IPS-18a (cell line): Measurements from ENCODE around the gene ATP6V0A1.

Experiments used
- H3K27ac ChIP-seq: one replicate; pipeline ENCODE4 v1.5.1; 2013; ENCODE audit warnings: low read length
- H3K27me3 ChIP-seq: one replicate; pipeline ENCODE4 v1.6.1; 2013; ENCODE audit warnings: mild to moderate bottlenecking, low read length; ENCODE audit not compliant: control insufficient read depth, insufficient read depth
- H3K36me3 ChIP-seq: one replicate; pipeline ENCODE4 v1.6.1; 2013; ENCODE audit warnings: low read depth, low read length; ENCODE audit not compliant: control insufficient read depth
- H3K4me1 ChIP-seq: one replicate; pipeline ENCODE4 v1.6.1; 2013; ENCODE audit warnings: low read depth, low read length; ENCODE audit not compliant: control insufficient read depth
- H3K4me3 ChIP-seq: one replicate; pipeline ENCODE4 v1.5.1; 2013; ENCODE audit warnings: low read length
- H3K9ac ChIP-seq: one replicate; pipeline ENCODE4 v1.6.1; 2013; ENCODE audit warnings: mild to moderate bottlenecking, low read length, moderate library complexity
- H3K9me3 ChIP-seq: one replicate; pipeline ENCODE4 v1.6.1; 2013; ENCODE audit warnings: low read depth, low read length; ENCODE audit not compliant: control insufficient read depth

The ATP6V0A1 gene

GRCh38 chr17:42422412-42422957 is 36.2 kb upstream of the ATP6V0A1 start:
- Histone ChIP-seq H3K27me3 (peaks cover 46% of the 10 kb centered on the region), H3K36me3 (no peaks in the 10 kb centered on the region), H3K4me1 (peaks cover 5% of the 10 kb centered on the region), H3K9ac (peak overlapping the region; percentile 42), H3K27ac (no peak overlapping the region), H3K4me3 (peak overlapping the region; percentile 78), H3K9me3 (no peaks in the 10 kb centered on the region)

GRCh38 chr17:42422958-42423712 is 35.5 kb upstream of the ATP6V0A1 start, which contains the start of gene CAVIN1:
Gene CAVIN1 (minus strand): TSS chr17:42423256. CDS start chr17:42423097, 159 bp downstream.
- H3K4me1 ChIP-seq: peaks cover 5% of the 10 kb centered on the region
- H3K9ac ChIP-seq: peak within 1 kb of the TSS; percentile 51
- no peaks in the 10 kb centered on the region for H3K36me3 ChIP-seq
- H3K9me3 ChIP-seq: no peaks in the 10 kb centered on the region
- no peak within 1 kb of the TSS for H3K27ac ChIP-seq
- peaks cover 46% of the 10 kb centered on the region for H3K27me3 ChIP-seq
- H3K4me3 ChIP-seq: peak within 1 kb of the TSS; percentile 78

- Histone ChIP-seq H3K27ac (no peak overlapping the region), H3K9ac (peak overlapping the region; percentile 51), H3K4me3 (peak overlapping the region; percentile 78)
Observed at GRCh38 chr17:42423766-42424165, 34.9 kb upstream of the ATP6V0A1 start.

GRCh38 chr17:42424991-42425610 is 33.6 kb upstream of the ATP6V0A1 start:
- H3K9me3 ChIP-seq: no peaks in the 10 kb centered on the region
- H3K27me3 ChIP-seq: peaks cover 45% of the 10 kb centered on the region
- no peak overlapping the region for H3K9ac ChIP-seq
- H3K27ac ChIP-seq: no peak overlapping the region
- no peaks in the 10 kb centered on the region for H3K36me3 ChIP-seq
- peaks cover 8% of the 10 kb centered on the region for H3K4me1 ChIP-seq
- H3K4me3 ChIP-seq: no peak overlapping the region

More at GRCh38 chr17:42423766-42424165, 34.9 kb upstream of the ATP6V0A1 start:
- H3K36me3 ChIP-seq: no peaks in the 10 kb centered on the region
- peaks cover 8% of the 10 kb centered on the region for H3K4me1 ChIP-seq
- peaks cover 46% of the 10 kb centered on the region for H3K27me3 ChIP-seq
- no peaks in the 10 kb centered on the region for H3K9me3 ChIP-seq

GRCh38 chr17:42428141-42428944 is 30.3 kb upstream of the ATP6V0A1 start:
- peaks cover 3% of the 10 kb centered on the region for H3K4me1 ChIP-seq

GRCh38 chr17:42429726-42430447 is 28.8 kb upstream of the ATP6V0A1 start:
- Histone ChIP-seq H3K36me3 (no peaks in the 10 kb centered on the region), H3K27ac (no peak overlapping the region), H3K27me3 (no peaks in the 10 kb centered on the region), H3K4me1 (peaks cover 3% of the 10 kb centered on the region), H3K9ac (no peak overlapping the region), H3K9me3 (no peaks in the 10 kb centered on the region), H3K4me3 (no peak overlapping the region)

More at GRCh38 chr17:42428141-42428944, 30.3 kb upstream of the ATP6V0A1 start:
- no peak overlapping the region for H3K4me3 ChIP-seq
- H3K36me3 ChIP-seq: no peaks in the 10 kb centered on the region
- peaks cover 14% of the 10 kb centered on the region for H3K27me3 ChIP-seq
- no peak overlapping the region for H3K27ac ChIP-seq
- no peak overlapping the region for H3K9ac ChIP-seq
- no peaks in the 10 kb centered on the region for H3K9me3 ChIP-seq

GRCh38 chr17:42431758-42432161 is 26.9 kb upstream of the ATP6V0A1 start:
- H3K9me3 ChIP-seq: no peaks in the 10 kb centered on the region
- no peak overlapping the region for H3K4me3 ChIP-seq
- H3K4me1 ChIP-seq: peaks cover 3% of the 10 kb centered on the region
- no peaks in the 10 kb centered on the region for H3K27me3 ChIP-seq
- H3K27ac ChIP-seq: no peak overlapping the region
- H3K36me3 ChIP-seq: no peaks in the 10 kb centered on the region
- no peak overlapping the region for H3K9ac ChIP-seq

- H3K9me3 ChIP-seq: no peaks in the 10 kb centered on the region
- H3K36me3 ChIP-seq: no peaks in the 10 kb centered on the region
- no peaks in the 10 kb centered on the region for H3K4me1 ChIP-seq
- H3K27ac ChIP-seq: no peak overlapping the region
- H3K27me3 ChIP-seq: no peaks in the 10 kb centered on the region
- H3K9ac ChIP-seq: no peak overlapping the region
- H3K4me3 ChIP-seq: no peak overlapping the region
Observed at GRCh38 chr17:42436391-42436790, 22.3 kb upstream of the ATP6V0A1 start.

GRCh38 chr17:42438600-42439567 is 19.8 kb upstream of the ATP6V0A1 start:
- H3K27ac ChIP-seq: no peak overlapping the region
- H3K4me1 ChIP-seq: no peaks in the 10 kb centered on the region
- no peak overlapping the region for H3K4me3 ChIP-seq

More at GRCh38 chr17:42438600-42439567, 19.8 kb upstream of the ATP6V0A1 start:
- H3K36me3 ChIP-seq: no peaks in the 10 kb centered on the region
- no peak overlapping the region for H3K9ac ChIP-seq
- H3K9me3 ChIP-seq: no peaks in the 10 kb centered on the region
- H3K27me3 ChIP-seq: no peaks in the 10 kb centered on the region
